PC-9 (cell line): ENCODE measurements around the gene MRFAP1.

Experiments used
- CTCF ChIP-seq: fragments of 200-600 bp; sonication (generic); conservative IDR thresholded peaks from 2 replicates; pipeline ENCODE4 v1.6.1; 2017; ENCODE audit warnings: mixed run types, antibody characterized with exemption, mild to moderate bottlenecking, moderate library complexity
- EZH2 ChIP-seq: fragments of 200-600 bp; sonication (generic); IDR thresholded peaks from 2 replicates; pipeline ENCODE4 v1.8.0; 2017; ENCODE audit warnings: antibody characterized with exemption, low read depth

DNA sequence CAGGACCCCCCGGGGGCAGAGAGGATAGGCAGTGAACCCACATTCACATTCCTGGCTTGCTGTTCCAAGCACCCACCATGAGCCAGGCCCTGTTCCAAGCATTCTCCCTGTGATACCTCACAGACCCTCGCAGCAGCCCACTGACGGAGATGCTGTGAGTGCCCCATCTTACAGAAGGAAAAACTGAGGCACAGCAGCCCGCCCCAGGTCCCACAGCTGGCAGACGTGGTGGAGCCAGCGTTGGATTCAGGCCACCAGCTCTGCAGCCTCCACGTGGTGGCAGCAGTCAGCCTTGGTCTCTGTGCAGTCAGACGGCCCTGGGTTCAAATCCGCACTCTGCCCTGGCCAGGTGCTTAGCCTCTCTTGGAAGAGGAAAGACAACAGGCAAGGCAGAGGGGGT lies 48.7 kb upstream of the MRFAP1 start:
- no peak for TF ChIP-seq EZH2
- no peak for TF ChIP-seq CTCF
